ENCODE results near the gene ABCC10. TPM values are rescaled to one million over a fixed set of nuclear protein-coding genes. Genes with fewer than 3 reads are reported as not detected.
"Not testable (repeated sequence)": the region's sequence is repeated elsewhere in the genome, so short reads cannot be mapped to it uniquely, and the experiment has no call there.

Gene ABCC10
- total RNA-seq, 2 experiments from 2014 or later: 47.1 to 53.2 TPM

DNA sequence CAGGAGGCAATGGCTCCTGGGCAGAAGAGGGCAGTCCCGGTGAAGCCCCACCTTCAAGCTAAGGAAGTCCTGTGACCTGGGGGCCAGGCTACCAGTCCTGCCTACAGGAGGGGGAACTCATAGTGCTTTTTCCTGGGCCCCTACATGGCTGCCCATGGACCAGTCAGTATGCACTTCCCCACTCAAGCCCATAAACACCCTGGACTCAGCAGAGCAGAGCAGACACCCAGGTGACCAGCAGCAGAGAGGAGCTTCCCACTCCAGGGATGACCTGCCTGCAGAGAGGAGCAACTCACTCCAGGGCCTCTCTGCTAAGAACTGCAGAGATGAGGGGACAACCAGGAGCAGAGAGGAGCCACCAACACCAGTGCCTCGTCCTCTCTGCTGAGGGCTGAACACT lies 14.3 kb upstream of the ABCC10 start:
- Mint-ChIP-seq H3K27ac (no peak overlapping the region), H3K27me3 (peaks cover 25% of the 10 kb centered on the region), H3K4me1 (no peaks in the 10 kb centered on the region), H3K9me3 (peaks cover 2% of the 10 kb centered on the region), H3K4me3 (no peak overlapping the region), H3K36me3 (ENCODE audit: low read depth) (no peaks in the 10 kb centered on the region)
- CTCF ChIA-PET: interaction anchor here (1.0 to 1.9 kb wide), 3 partner anchors 9 to 94 kb away, joined by 3 to 5 read pairs (median 3); no protein-coding TSS in a partner anchor
- no peak for DNase-seq
- POLR2A ChIA-PET: no interaction called here

DNA sequence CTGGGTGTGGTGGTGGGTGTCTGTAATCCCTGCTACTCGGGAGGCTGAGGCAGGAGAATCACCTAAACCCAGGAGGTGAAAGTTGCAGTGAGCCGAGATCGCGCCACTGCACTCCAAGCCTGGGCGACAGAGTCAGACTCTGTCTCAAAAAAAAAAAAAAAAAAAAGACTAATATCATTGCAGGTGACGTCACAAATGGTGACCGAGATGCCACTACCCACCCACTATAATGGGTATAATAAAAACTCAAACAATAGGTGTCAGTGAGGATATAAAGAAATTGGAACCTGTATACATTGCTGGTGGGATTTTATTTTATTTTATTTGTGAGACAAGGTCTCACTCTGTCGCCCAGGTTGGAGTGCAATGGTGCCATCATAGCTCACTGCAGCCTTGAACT lies 12.1 kb upstream of the ABCC10 start:
- H3K36me3 Mint-ChIP-seq (ENCODE audit: low read depth); H3K4me3 Mint-ChIP-seq; H3K9me3 Mint-ChIP-seq; H3K27ac Mint-ChIP-seq; DNase-seq; POLR2A ChIA-PET; H3K4me1 Mint-ChIP-seq: not testable (repeated sequence)
- CTCF ChIA-PET: interaction anchor here (0.6 to 0.8 kb wide), 3 partner anchors 27 to 662 kb away, joined by 3 to 4 read pairs (median 3); no protein-coding TSS in a partner anchor
- H3K27me3 Mint-ChIP-seq: peaks cover 20% of the 10 kb centered on the region

DNA sequence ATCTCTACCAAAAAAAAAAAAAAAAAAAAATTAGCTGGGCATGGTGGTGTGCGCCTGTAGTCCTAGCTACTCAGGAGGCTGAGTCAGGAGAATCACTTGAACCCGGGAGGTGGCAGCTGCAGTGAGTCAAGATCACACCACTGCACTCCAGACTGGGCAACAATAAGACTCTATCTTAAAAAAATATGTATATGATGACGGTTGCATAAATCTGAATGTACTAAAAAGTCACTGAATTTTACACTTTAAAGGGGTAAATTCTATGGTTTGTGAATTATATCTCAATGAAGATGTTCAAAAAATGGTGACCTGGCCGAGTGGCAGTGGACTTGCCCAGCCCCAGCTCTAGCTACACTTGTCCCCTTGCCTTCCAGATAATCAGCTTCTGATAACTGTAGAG lies 10.4 kb upstream of the ABCC10 start:
- CTCF ChIA-PET: interaction anchor here (1.5 kb wide), 1 partner anchor 188 kb away, joined by 4 read pairs; the partner anchor contains the start of gene DNPH1
- POLR2A ChIA-PET: no interaction called here
- Mint-ChIP-seq H3K36me3 (ENCODE audit: low read depth) (no peaks in the 10 kb centered on the region), H3K27ac (no peak overlapping the region), H3K4me1 (no peaks in the 10 kb centered on the region), H3K9me3 (peaks cover 2% of the 10 kb centered on the region), H3K4me3 (no peak overlapping the region), H3K27me3 (peaks cover 18% of the 10 kb centered on the region)
- DNase-seq: no peak

DNA sequence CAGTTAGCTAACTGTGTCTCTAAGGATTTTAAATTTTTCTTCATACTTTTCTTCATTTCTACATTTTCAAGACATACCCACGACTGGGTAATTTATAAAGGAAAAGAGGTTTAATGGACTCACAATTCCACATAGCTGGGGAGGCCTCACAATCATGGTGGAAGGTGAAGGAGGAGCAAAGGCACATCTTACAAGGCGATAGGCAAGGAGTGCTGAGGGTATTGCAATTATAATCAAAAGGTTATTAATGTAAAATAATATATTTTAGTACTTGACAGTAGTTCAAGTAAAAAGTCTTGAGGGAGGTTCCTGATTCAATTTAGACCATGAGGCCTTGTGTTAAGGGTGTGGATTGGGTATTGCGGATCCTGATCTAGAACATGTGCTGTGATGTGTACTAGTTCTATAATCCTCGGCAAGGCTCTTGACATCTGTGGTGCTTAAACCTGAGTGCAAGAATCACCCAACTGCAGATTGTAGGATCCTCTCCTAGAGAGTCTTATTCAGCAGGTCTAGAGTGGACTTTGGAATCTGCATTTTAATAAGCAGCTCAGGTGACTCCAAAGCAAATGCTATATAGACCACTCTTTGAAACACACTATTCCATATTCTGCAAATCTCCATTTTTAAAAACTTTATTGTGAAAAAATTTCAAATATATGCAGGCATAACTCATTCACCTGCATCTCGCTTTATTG lies 7.2 kb upstream of the ABCC10 start:
- Mint-ChIP-seq H3K27ac (no peak overlapping the region), H3K27me3 (peaks cover 17% of the 10 kb centered on the region), H3K4me3 (no peak overlapping the region), H3K9me3 (no peaks in the 10 kb centered on the region), H3K4me1 (no peaks in the 10 kb centered on the region), H3K36me3 (ENCODE audit: low read depth) (no peaks in the 10 kb centered on the region)
- ChIA-PET CTCF (no interaction called here), POLR2A (no interaction called here)
- no peak for DNase-seq

DNA sequence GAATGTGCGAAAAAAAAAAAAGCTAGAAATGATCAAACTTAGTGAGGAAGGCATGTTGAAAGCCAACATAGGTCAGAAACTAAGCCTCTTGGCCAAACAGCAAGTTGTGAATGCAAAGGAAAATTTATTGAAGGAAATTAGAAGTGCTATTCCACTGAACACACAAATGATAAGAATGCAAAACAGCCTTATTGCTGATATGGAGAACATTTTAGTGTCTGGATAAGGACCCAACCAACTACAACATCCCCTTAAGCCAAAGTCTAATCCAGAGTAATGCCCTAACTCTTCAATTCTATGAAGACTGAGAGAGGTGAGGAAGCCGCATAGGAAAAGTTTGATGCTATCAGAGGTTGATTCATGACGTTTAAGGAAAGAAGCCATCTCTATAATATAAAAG lies 5.5 kb upstream of the ABCC10 start:
- DNase-seq: no peak
- POLR2A ChIA-PET: no interaction called here
- H3K27ac Mint-ChIP-seq: no peak overlapping the region
- H3K36me3 Mint-ChIP-seq (ENCODE audit: low read depth): no peaks in the 10 kb centered on the region
- peaks cover 11% of the 10 kb centered on the region for H3K27me3 Mint-ChIP-seq
- no peaks in the 10 kb centered on the region for H3K9me3 Mint-ChIP-seq
- H3K4me3 Mint-ChIP-seq: no peak overlapping the region
- CTCF ChIA-PET: interaction anchor here (0.6 to 1.7 kb wide), 4 partner anchors 9 to 35 kb away, joined by 3 to 6 read pairs (median 4); no protein-coding TSS in a partner anchor
- peaks cover 6% of the 10 kb centered on the region for H3K4me1 Mint-ChIP-seq

DNA sequence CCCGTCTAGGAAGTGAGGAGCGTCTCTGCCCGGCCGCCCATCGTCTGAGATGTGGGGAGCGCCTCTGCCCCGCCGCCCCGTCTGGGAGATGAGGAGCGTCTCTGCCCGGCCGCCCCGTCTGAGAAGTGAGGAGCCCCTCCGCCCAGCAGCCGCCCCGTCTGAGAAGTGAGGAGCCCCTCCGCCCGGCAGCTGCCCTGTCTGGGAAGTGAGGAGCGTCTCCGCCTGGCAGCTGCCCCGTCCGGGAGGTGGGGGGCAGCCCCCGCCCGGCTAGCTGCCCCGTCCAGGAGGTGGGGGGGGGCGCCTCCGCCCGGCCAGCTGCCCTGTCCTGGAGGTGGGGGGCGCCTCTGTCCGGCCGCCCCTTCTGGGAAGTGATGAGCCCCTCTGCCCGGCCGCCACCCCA lies 2.3 kb upstream of the ABCC10 start:
- H3K36me3 Mint-ChIP-seq (ENCODE audit: low read depth); H3K27ac Mint-ChIP-seq; H3K27me3 Mint-ChIP-seq; H3K4me3 Mint-ChIP-seq; POLR2A ChIA-PET; DNase-seq; H3K9me3 Mint-ChIP-seq: not testable (repeated sequence)
- H3K4me1 Mint-ChIP-seq: peaks cover 23% of the 10 kb centered on the region
- CTCF ChIA-PET: interaction anchor here (1.3 kb wide), 1 partner anchor 16 kb away, joined by 3 read pairs; no protein-coding TSS in a partner anchor

DNA sequence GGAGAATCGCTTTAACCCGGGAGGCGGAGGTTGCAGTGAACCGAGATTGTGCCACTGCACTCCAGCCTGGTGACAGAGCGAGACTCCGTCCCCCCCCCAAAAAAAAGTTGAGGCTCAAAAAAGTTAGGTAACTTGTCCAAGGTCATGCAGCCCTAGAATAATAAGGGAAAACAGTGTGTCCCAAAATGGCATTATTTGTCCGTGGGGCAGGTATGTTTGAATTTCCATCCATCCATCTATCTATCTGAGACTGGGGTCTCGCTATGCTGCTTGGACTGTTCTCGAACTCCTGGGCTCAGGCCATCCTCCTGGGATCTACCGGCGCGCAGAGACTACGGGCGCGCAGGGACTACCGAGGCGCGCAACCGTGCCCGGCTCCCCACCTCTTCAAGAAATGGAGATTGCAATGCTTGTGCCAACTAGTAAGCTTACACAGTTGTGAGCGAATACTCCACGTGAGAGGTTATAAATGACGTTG lies 374 bp upstream of the ABCC10 start:
- ChIA-PET CTCF (interaction anchor here (0.6 to 1.8 kb wide), 7 partner anchors 8 to 890 kb away, joined by 3 to 6 read pairs (median 3); no protein-coding TSS in a partner anchor), POLR2A (interaction anchor here (0.6 to 0.7 kb wide), 2 partner anchors 29 to 57 kb away, joined by 4 to 7 read pairs; no protein-coding TSS in a partner anchor)
- H3K4me1 Mint-ChIP-seq: peaks cover 23% of the 10 kb centered on the region
- peaks cover 9% of the 10 kb centered on the region for H3K36me3 Mint-ChIP-seq (ENCODE audit: low read depth)
- H3K27ac Mint-ChIP-seq: peak overlapping the region; percentile 97
- H3K27me3 Mint-ChIP-seq: peaks cover 3% of the 10 kb centered on the region
- no peaks in the 10 kb centered on the region for H3K9me3 Mint-ChIP-seq
- no peak for DNase-seq
- peak overlapping the region; percentile 95 for H3K4me3 Mint-ChIP-seq

DNA sequence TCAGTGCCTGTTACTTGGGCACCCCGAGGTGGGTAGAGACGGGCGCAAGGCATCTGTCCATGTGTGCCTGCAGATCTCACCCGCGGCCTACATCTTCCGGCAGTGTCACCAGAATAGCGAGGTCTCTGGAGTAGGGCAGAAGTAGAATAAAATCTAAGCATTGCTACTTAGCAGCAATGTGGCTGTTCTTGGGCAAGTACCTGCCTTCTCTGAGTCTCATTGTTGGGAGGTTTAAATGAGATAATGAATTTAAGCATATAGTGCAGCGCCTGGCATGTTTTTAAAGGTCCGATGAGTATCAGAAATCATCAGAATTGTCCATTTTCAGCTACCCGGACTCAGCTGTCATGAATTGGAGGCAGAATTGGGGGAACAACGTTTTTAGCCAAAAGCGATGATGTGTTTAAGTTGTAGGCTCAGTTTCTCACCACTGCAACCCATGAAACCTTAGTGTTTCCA lies 800 bp downstream of the ABCC10 start:
- ChIA-PET CTCF (interaction anchor here (0.6 to 1.8 kb wide), 5 partner anchors 10 to 258 kb away, joined by 3 to 6 read pairs (median 3); no protein-coding TSS in a partner anchor), POLR2A (no interaction called here)
- H3K36me3 Mint-ChIP-seq (ENCODE audit: low read depth): peaks cover 10% of the 10 kb centered on the region
- no peak for DNase-seq
- no peaks in the 10 kb centered on the region for H3K27me3 Mint-ChIP-seq
- H3K4me1 Mint-ChIP-seq: peaks cover 23% of the 10 kb centered on the region
- H3K27ac Mint-ChIP-seq: peak overlapping the region; percentile 97
- peak overlapping the region; percentile 95 for H3K4me3 Mint-ChIP-seq
- H3K9me3 Mint-ChIP-seq: no peaks in the 10 kb centered on the region

DNA sequence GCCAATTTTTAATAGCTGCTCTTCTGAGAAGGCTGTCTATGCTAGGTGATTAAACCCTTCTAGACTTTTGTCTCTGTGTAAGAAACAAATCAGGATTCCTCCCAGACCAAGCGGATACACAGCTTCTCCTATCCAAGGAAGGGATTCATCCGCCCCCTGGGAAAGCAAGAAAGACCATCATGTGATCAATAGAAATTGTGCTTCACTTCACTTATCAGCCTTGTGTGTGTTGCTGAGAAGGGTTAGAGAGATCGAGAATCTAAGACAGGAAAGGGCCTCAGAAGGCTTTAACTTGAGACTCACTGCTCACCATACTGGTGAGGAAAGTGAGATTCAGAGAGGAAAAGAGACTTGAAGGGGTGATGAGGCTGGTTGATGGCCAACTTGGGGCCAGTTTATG lies 1.5 kb downstream of the ABCC10 start:
- Mint-ChIP-seq H3K27me3 (no peaks in the 10 kb centered on the region), H3K36me3 (ENCODE audit: low read depth) (peaks cover 10% of the 10 kb centered on the region), H3K4me1 (peaks cover 23% of the 10 kb centered on the region), H3K27ac (peak overlapping the region; percentile 97), H3K9me3 (no peaks in the 10 kb centered on the region), H3K4me3 (peak overlapping the region; percentile 95)
- DNase-seq: no peak
- POLR2A ChIA-PET: no interaction called here
- CTCF ChIA-PET: interaction anchor here (1.6 to 1.8 kb wide), 2 partner anchors 10 to 259 kb away, joined by 3 to 6 read pairs; no protein-coding TSS in a partner anchor

DNA sequence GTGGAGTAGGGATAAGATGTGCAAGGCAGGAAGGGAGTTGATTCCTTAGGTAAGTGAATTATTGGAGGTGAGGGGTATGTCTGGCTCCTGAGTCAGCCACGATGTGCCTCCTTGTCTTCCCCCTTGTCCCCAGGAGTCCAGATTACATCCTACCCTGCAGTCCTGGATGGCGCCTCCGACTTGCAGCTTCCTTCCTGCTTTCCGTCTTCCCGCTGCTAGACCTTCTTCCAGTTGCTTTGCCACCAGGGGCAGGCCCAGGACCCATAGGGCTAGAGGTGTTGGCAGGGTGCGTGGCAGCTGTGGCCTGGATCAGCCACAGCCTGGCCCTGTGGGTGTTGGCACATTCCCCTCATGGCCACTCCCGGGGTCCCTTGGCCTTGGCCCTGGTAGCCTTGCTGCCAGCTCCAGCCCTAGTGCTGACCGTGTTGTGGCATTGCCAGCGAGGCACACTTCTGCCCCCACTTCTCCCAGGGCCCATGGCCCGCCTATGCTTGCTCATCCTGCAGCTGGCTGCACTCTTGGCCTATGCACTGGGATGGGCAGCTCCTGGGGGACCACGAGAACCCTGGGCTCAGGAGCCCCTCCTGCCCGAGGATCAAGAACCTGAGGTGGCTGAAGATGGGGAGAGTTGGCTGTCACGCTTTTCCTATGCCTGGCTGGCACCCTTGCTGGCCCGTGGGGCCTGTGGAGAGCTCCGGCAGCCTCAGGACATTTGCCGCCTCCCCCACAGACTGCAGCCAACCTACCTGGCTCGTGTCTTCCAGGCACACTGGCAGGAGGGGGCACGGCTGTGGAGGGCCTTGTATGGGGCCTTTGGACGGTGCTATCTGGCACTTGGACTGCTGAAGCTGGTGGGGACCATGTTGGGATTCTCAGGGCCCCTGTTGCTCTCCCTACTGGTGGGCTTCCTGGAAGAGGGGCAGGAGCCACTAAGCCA lies 4.9 kb downstream of the ABCC10 start:
- DNase-seq: no peak
- ChIA-PET POLR2A (no interaction called here), CTCF (interaction anchor here (0.6 to 3.1 kb wide), 5 partner anchors 11 to 203 kb away, joined by 3 to 15 read pairs (median 3); partner anchors contain the start of gene DNPH1)
- H3K27ac Mint-ChIP-seq: no peak overlapping the region
- no peaks in the 10 kb centered on the region for H3K27me3 Mint-ChIP-seq
- H3K9me3 Mint-ChIP-seq: no peaks in the 10 kb centered on the region
- H3K36me3 Mint-ChIP-seq (ENCODE audit: low read depth): peaks cover 15% of the 10 kb centered on the region
- peaks cover 12% of the 10 kb centered on the region for H3K4me1 Mint-ChIP-seq
- no peak overlapping the region for H3K4me3 Mint-ChIP-seq

DNA sequence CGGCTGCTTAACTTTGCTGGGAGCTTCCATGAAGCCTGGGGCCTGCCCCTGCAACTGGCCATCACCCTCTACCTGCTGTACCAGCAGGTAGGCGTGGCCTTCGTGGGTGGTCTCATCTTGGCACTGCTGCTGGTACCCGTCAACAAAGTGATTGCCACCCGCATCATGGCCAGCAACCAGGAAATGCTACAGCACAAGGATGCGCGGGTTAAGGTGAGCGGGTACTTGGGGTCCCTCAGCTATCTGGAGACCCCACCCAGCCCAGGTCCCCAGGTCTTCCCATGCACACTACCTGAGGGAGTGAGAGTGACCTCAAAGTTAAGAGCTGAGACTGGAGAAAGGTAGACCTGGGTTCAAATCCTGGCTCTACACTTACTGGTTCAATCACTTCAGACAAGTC lies 5.8 kb downstream of the ABCC10 start:
- Mint-ChIP-seq H3K27ac (no peak overlapping the region), H3K9me3 (no peaks in the 10 kb centered on the region), H3K4me3 (no peak overlapping the region), H3K36me3 (ENCODE audit: low read depth) (peaks cover 15% of the 10 kb centered on the region), H3K4me1 (peaks cover 11% of the 10 kb centered on the region), H3K27me3 (no peaks in the 10 kb centered on the region)
- POLR2A ChIA-PET: no interaction called here
- CTCF ChIA-PET: interaction anchor here (0.9 to 3.1 kb wide), 4 partner anchors 10 to 204 kb away, joined by 3 to 15 read pairs (median 4); partner anchors contain the start of gene DNPH1
- DNase-seq: no peak

DNA sequence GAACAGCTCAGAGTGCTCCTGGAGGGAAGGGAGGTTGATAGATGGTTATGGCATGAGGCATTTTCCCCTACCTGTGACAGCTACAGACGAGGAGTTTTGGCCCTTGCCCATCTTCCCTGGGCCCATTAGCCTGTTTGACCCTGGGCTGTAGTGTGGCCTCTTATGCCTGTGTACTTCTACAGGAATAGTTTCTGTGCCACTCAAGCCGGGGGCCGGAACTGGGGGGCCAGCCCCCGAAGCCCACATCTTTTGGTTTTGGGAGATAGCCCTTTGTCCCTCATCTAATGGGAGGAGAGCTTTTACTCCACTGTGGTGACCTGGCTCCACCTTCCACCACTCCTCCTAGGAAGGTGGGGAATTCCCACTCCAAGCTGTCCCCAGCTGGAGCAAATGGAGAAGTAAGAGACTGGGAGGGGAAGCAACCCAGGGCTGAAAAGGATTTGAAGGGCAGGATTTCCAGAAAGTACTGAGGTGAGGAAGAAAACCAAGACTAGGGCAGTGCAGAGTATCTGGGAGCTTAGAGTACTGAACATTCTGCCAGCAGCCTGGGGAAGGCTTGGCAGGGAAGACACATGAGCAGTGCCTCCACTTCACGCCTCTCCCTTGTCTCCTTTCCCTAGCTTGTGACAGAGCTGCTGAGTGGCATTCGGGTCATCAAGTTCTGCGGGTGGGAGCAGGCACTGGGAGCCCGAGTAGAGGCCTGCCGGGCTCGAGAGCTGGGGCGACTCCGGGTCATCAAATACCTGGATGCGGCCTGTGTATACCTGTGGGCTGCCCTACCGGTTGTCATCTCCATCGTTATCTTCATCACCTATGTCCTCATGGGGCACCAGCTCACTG lies 6.9 kb downstream of the ABCC10 start:
- H3K4me3 Mint-ChIP-seq: no peak overlapping the region
- H3K4me1 Mint-ChIP-seq: peaks cover under 1% of the 10 kb centered on the region
- H3K36me3 Mint-ChIP-seq (ENCODE audit: low read depth): peaks cover 13% of the 10 kb centered on the region
- CTCF ChIA-PET: interaction anchor here (0.7 to 3.1 kb wide), 3 partner anchors 9 to 73 kb away, joined by 3 to 15 read pairs (median 4); no protein-coding TSS in a partner anchor
- H3K27me3 Mint-ChIP-seq: no peaks in the 10 kb centered on the region
- no peak for DNase-seq
- no peaks in the 10 kb centered on the region for H3K9me3 Mint-ChIP-seq
- POLR2A ChIA-PET: no interaction called here
- H3K27ac Mint-ChIP-seq: no peak overlapping the region
